NB4 (cell line): Measurements from ENCODE around the gene KIF17.

Source experiments
- MYC ChIP-seq: IDR thresholded peaks from 2 replicates; pipeline ENCODE4 v1.6.1; 2011; ENCODE audit warnings: low read depth, low read length
- POLR2A ChIP-seq: IDR thresholded peaks from 2 replicates; pipeline ENCODE4 v1.6.1; 2011; ENCODE audit warnings: mild to moderate bottlenecking; ENCODE audit not compliant: insufficient read length; ENCODE audit errors: extremely low read depth
- TF ChIP-seq, protein P1 (sequence below): IDR thresholded peaks from one replicate; pipeline ENCODE4 v1.5.1; 2012; ENCODE audit warnings: low read depth, low read length
- TF ChIP-seq, protein P2 (sequence below): IDR thresholded peaks from 2 replicates; pipeline ENCODE4 v1.6.1; 2011; ENCODE audit warnings: low read depth, low read length

DNA sequence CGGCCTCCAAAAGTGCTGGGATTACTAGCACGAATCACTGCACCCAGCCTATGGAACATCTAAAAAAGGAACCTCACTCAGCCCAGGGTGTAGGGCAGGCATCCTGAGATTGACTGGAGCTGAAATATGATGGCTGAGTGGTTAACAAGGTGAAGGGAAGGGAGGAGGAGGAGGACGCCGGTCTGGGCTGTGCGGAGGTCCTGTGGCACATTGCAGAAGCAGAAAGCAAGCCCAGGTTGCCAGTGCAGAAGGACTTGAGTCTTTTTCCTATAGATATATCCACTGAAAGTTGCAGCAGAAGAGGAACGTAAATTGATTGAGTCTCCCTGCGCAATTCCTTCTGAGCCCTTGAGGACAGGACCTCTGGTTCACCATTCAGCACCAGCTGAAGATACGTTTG, 1.5 kb upstream of the KIF17 start:
- TF ChIP-seq, protein P1, sequence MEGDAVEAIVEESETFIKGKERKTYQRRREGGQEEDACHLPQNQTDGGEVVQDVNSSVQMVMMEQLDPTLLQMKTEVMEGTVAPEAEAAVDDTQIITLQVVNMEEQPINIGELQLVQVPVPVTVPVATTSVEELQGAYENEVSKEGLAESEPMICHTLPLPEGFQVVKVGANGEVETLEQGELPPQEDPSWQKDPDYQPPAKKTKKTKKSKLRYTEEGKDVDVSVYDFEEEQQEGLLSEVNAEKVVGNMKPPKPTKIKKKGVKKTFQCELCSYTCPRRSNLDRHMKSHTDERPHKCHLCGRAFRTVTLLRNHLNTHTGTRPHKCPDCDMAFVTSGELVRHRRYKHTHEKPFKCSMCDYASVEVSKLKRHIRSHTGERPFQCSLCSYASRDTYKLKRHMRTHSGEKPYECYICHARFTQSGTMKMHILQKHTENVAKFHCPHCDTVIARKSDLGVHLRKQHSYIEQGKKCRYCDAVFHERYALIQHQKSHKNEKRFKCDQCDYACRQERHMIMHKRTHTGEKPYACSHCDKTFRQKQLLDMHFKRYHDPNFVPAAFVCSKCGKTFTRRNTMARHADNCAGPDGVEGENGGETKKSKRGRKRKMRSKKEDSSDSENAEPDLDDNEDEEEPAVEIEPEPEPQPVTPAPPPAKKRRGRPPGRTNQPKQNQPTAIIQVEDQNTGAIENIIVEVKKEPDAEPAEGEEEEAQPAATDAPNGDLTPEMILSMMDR = no peak
- TF ChIP-seq, protein P2, sequence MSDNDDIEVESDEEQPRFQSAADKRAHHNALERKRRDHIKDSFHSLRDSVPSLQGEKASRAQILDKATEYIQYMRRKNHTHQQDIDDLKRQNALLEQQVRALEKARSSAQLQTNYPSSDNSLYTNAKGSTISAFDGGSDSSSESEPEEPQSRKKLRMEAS = no peak
- no peak for TF ChIP-seq POLR2A
- TF ChIP-seq MYC = no peak
